HG03521 (cell line): ENCODE measurements around the gene SLC7A10.
"Not testable (repeated sequence)": the region's sequence is repeated elsewhere in the genome, so short reads cannot be mapped to it uniquely, and the experiment has no call there.

Experiments used
- ATAC-seq: cut with Tn5 transposase; IDR thresholded peaks from one replicate; pipeline ENCODE4 v1.9.1; 2021; ENCODE audit warnings: mild to moderate bottlenecking, moderate library complexity; ENCODE audit not compliant: unreplicated experiment

SLC7A10 gene

GRCh38 chr19:33219261-33219815, 6.3 kb downstream of the SLC7A10 start:
- no peak for ATAC-seq

GRCh38 chr19:33217881-33218280, 7.8 kb downstream of the SLC7A10 start:
- ATAC-seq = no peak

- no peak for ATAC-seq
Observed at GRCh38 chr19:33216198-33216830, 9.3 kb downstream of the SLC7A10 start.

GRCh38 chr19:33215438-33216197, 10.0 kb downstream of the SLC7A10 start:
- ATAC-seq = no peak

- no peak for ATAC-seq
Observed at GRCh38 chr19:33214596-33214995, 11.1 kb downstream of the SLC7A10 start.

GRCh38 chr19:33212436-33213172, 13.0 kb downstream of the SLC7A10 start:
- ATAC-seq = no peak

GRCh38 chr19:33211794-33212435, 13.7 kb downstream of the SLC7A10 start:
- no peak for ATAC-seq

- no peak for ATAC-seq
Observed at GRCh38 chr19:33210266-33210940, 15.2 kb downstream of the SLC7A10 start.

GRCh38 chr19:33209850-33210230, 15.8 kb downstream of the SLC7A10 start:
- ATAC-seq = not testable (repeated sequence)

GRCh38 chr19:33208904-33209849, 16.5 kb downstream of the SLC7A10 start:
- no peak for ATAC-seq

- ATAC-seq = no peak
Observed at GRCh38 chr19:33208371-33208895, 17.2 kb downstream of the SLC7A10 start.

- no peak for ATAC-seq
Observed at GRCh38 chr19:33207903-33208302, 17.7 kb downstream of the SLC7A10 start.

- no peak for ATAC-seq
Observed at GRCh38 chr19:33207040-33207620, 18.5 kb downstream of the SLC7A10 start.

GRCh38 chr19:33206261-33207039, 19.2 kb downstream of the SLC7A10 start:
- ATAC-seq = no peak

- no peak for ATAC-seq
Observed at GRCh38 chr19:33205531-33206260, 20.0 kb downstream of the SLC7A10 start.

GRCh38 chr19:33205110-33205509, 20.5 kb downstream of the SLC7A10 start:
- no peak for ATAC-seq
